Activated T-helper 17 cell treated with anti-CD3 and anti-CD28 coated beads, Interleukin-2, amount 50 U/mL, for 72 hours (primary cell): ENCODE results near the gene LRRC37B. TPM values are rescaled to one million over a fixed set of nuclear protein-coding genes. Genes with fewer than 3 reads are reported as not detected.
A peak's percentile ranks its signal among the peaks of the same experiment; 100 is the strongest.
"Not testable (repeated sequence)": the region's sequence is repeated elsewhere in the genome, so short reads cannot be mapped to it uniquely, and the experiment has no call there.

Source experiments
- ATAC-seq: fragments of 150-1000 bp; cut with Tn5 transposase; replicated peaks from 2 replicates; pipeline ENCODE4 v1.10.0; 2021; ENCODE audit warnings: mild to moderate bottlenecking, moderate library complexity
- H3K27ac Mint-ChIP-seq: one replicate; pipeline ENCODE4 v1.8.0; 2022; ENCODE audit warnings: mixed read lengths
- H3K27me3 Mint-ChIP-seq: one replicate; pipeline ENCODE4 v1.8.0; 2022; ENCODE audit warnings: mixed read lengths
- H3K36me3 Mint-ChIP-seq: one replicate; pipeline ENCODE4 v1.8.0; 2022; ENCODE audit warnings: low read depth, mild to moderate bottlenecking, mixed read lengths
- H3K4me1 Mint-ChIP-seq: one replicate; pipeline ENCODE4 v1.8.0; 2022; ENCODE audit warnings: mixed read lengths
- H3K4me3 Mint-ChIP-seq: one replicate; pipeline ENCODE4 v1.8.0; 2022; ENCODE audit warnings: mild to moderate bottlenecking, mixed read lengths
- H3K9me3 Mint-ChIP-seq: one replicate; pipeline ENCODE4 v1.8.0; 2022; ENCODE audit warnings: mixed read lengths
- total RNA-seq, 2 donors: library from RNA; stranded (reverse); gene quantifications; one replicate each; pipeline ENCODE4 v1.2.3, GENCODE V29; 2022

Gene LRRC37B
- total RNA-seq, 2 donors from 2014 or later = 29.2 to 35.5 TPM

- not testable (repeated sequence) for H3K4me3 Mint-ChIP-seq, H3K4me1 Mint-ChIP-seq, H3K9me3 Mint-ChIP-seq, H3K27ac Mint-ChIP-seq, H3K36me3 Mint-ChIP-seq, H3K27me3 Mint-ChIP-seq
- ATAC-seq = peak; percentile 92
Observed at GRCh38 chr17:32060695-32061094, 53.5 kb downstream of the LRRC37B start.

GRCh38 chr17:32061840-32062239 is 54.7 kb downstream of the LRRC37B start:
- H3K27ac Mint-ChIP-seq, H3K4me3 Mint-ChIP-seq: not testable (repeated sequence)

GRCh38 chr17:32064091-32064490 is 56.9 kb downstream of the LRRC37B start:
- H3K27ac Mint-ChIP-seq, H3K4me3 Mint-ChIP-seq, ATAC-seq, H3K36me3 Mint-ChIP-seq, H3K9me3 Mint-ChIP-seq, H3K4me1 Mint-ChIP-seq, H3K27me3 Mint-ChIP-seq: not testable (repeated sequence)

More at GRCh38 chr17:32061840-32062239, 54.7 kb downstream of the LRRC37B start:
- ATAC-seq, H3K27me3 Mint-ChIP-seq, H3K4me1 Mint-ChIP-seq, H3K36me3 Mint-ChIP-seq, H3K9me3 Mint-ChIP-seq: not testable (repeated sequence)

- not testable (repeated sequence) for ATAC-seq, H3K9me3 Mint-ChIP-seq
Observed at GRCh38 chr17:32066123-32066680, 59.0 kb downstream of the LRRC37B start.

GRCh38 chr17:32066863-32067642 is 59.9 kb downstream of the LRRC37B start:
- peak overlapping the region; percentile 73 for H3K27ac Mint-ChIP-seq
- H3K4me1 Mint-ChIP-seq, H3K36me3 Mint-ChIP-seq, H3K27me3 Mint-ChIP-seq, H3K9me3 Mint-ChIP-seq: not testable (repeated sequence)
- ATAC-seq = peak; percentile 97
- H3K4me3 Mint-ChIP-seq = peak overlapping the region; percentile 53

More at GRCh38 chr17:32066123-32066680, 59.0 kb downstream of the LRRC37B start:
- not testable (repeated sequence) for H3K27me3 Mint-ChIP-seq, H3K4me3 Mint-ChIP-seq, H3K4me1 Mint-ChIP-seq, H3K27ac Mint-ChIP-seq, H3K36me3 Mint-ChIP-seq

- not testable (repeated sequence) for H3K9me3 Mint-ChIP-seq, ATAC-seq, H3K27me3 Mint-ChIP-seq, H3K36me3 Mint-ChIP-seq, H3K4me1 Mint-ChIP-seq, H3K4me3 Mint-ChIP-seq, H3K27ac Mint-ChIP-seq
Observed at GRCh38 chr17:32069067-32069466, 61.9 kb downstream of the LRRC37B start.

- H3K9me3 Mint-ChIP-seq, H3K27me3 Mint-ChIP-seq, H3K27ac Mint-ChIP-seq, H3K36me3 Mint-ChIP-seq, H3K4me3 Mint-ChIP-seq, H3K4me1 Mint-ChIP-seq: not testable (repeated sequence)
- peak; percentile 99 for ATAC-seq
Observed at GRCh38 chr17:32071961-32072360, 64.8 kb downstream of the LRRC37B start.

GRCh38 chr17:32073131-32073530 is 65.9 kb downstream of the LRRC37B start:
- not testable (repeated sequence) for H3K4me3 Mint-ChIP-seq, H3K36me3 Mint-ChIP-seq, H3K27me3 Mint-ChIP-seq, H3K4me1 Mint-ChIP-seq, H3K9me3 Mint-ChIP-seq, ATAC-seq, H3K27ac Mint-ChIP-seq

GRCh38 chr17:32079753-32080152 is 72.6 kb downstream of the LRRC37B start:
- H3K36me3 Mint-ChIP-seq, H3K4me1 Mint-ChIP-seq, H3K27me3 Mint-ChIP-seq, H3K9me3 Mint-ChIP-seq: not testable (repeated sequence)
- peak overlapping the region; percentile 72 for H3K4me3 Mint-ChIP-seq
- peak overlapping the region; percentile 76 for H3K27ac Mint-ChIP-seq
- peak; percentile 98 for ATAC-seq

- not testable (repeated sequence) for H3K27ac Mint-ChIP-seq, H3K4me3 Mint-ChIP-seq, H3K36me3 Mint-ChIP-seq, H3K27me3 Mint-ChIP-seq, H3K4me1 Mint-ChIP-seq, H3K9me3 Mint-ChIP-seq
- peak; percentile 5 for ATAC-seq
Observed at GRCh38 chr17:32083550-32083979, 76.4 kb downstream of the LRRC37B start.

GRCh38 chr17:32084003-32084941 is 77.1 kb downstream of the LRRC37B start:
- not testable (repeated sequence) for H3K36me3 Mint-ChIP-seq, H3K4me3 Mint-ChIP-seq, H3K9me3 Mint-ChIP-seq, H3K27ac Mint-ChIP-seq, H3K27me3 Mint-ChIP-seq, H3K4me1 Mint-ChIP-seq
- peak; percentile 41 for ATAC-seq

- ATAC-seq = not testable (repeated sequence)
Observed at GRCh38 chr17:32084942-32085829, 78.0 kb downstream of the LRRC37B start.

GRCh38 chr17:32086833-32087232 is 79.7 kb downstream of the LRRC37B start:
- H3K9me3 Mint-ChIP-seq, H3K27me3 Mint-ChIP-seq, H3K4me1 Mint-ChIP-seq, H3K27ac Mint-ChIP-seq, H3K36me3 Mint-ChIP-seq, H3K4me3 Mint-ChIP-seq, ATAC-seq: not testable (repeated sequence)

More at GRCh38 chr17:32084942-32085829, 78.0 kb downstream of the LRRC37B start:
- not testable (repeated sequence) for H3K27ac Mint-ChIP-seq, H3K4me3 Mint-ChIP-seq, H3K4me1 Mint-ChIP-seq, H3K27me3 Mint-ChIP-seq, H3K36me3 Mint-ChIP-seq, H3K9me3 Mint-ChIP-seq

GRCh38 chr17:32092062-32092461 is 84.9 kb downstream of the LRRC37B start:
- not testable (repeated sequence) for H3K27me3 Mint-ChIP-seq, ATAC-seq, H3K36me3 Mint-ChIP-seq, H3K4me3 Mint-ChIP-seq, H3K4me1 Mint-ChIP-seq, H3K27ac Mint-ChIP-seq, H3K9me3 Mint-ChIP-seq
